Choroid plexus epithelial cell (primary cell): ENCODE measurements around the gene ABAT.

Experiments used
- DNase-seq: peaks from one replicate; pipeline ENCODE4 v3.0.0-alpha.2; 2010; ENCODE audit warnings: low read depth
- H3K4me3 ChIP-seq: 2 replicates; pipeline ENCODE4 v1.5.1; 2011; ENCODE audit warnings: low read depth, mild to moderate bottlenecking, control low read depth, low read length, moderate library complexity
- TF ChIP-seq, protein P1 (sequence below): conservative IDR thresholded peaks from 2 replicates; pipeline ENCODE4 v1.5.1; 2011; ENCODE audit warnings: low read depth, mild to moderate bottlenecking, control low read depth, inconsistent platforms, low read length, moderate library complexity

ABAT gene

DNA sequence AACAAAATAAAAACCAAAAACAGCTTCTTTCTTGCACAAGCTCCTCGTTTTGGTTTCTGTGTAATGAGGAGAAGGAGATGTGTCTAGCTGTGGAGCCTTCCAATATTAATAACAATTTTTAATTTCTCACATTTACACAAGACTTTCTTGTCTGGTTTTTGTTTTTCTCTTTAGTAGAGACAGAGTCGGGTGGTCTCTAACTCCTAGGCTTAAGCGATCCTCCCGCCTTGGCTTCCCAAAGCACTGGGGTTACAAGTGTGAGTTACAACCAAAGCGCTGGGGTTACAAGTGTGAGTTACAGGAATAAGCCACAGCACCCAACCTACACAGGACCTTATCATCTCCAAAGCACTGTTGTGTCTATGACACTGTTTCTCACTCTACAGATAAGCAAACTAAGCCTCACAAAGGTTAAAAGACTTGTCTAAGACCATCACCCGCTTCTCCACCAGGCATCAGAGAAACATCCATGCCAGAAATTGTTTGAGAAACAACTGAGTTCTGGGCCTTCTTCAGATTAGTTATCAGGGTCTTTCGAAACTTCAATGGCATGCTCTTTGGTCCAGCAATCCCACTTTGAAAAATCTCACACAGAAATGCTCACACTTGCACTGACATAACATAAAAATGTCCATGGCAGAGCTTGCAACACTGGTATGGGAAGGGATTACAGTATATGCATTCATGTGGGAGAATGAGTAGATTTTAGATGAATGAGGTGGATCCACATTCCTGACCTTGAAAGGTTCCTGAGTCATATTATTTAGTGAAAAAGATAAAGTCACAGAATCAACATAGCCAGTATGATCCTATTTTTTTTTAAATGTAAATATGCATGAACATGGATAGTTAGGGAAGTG, 3.9 kb downstream of the ABAT start:
- TF ChIP-seq, protein P1, sequence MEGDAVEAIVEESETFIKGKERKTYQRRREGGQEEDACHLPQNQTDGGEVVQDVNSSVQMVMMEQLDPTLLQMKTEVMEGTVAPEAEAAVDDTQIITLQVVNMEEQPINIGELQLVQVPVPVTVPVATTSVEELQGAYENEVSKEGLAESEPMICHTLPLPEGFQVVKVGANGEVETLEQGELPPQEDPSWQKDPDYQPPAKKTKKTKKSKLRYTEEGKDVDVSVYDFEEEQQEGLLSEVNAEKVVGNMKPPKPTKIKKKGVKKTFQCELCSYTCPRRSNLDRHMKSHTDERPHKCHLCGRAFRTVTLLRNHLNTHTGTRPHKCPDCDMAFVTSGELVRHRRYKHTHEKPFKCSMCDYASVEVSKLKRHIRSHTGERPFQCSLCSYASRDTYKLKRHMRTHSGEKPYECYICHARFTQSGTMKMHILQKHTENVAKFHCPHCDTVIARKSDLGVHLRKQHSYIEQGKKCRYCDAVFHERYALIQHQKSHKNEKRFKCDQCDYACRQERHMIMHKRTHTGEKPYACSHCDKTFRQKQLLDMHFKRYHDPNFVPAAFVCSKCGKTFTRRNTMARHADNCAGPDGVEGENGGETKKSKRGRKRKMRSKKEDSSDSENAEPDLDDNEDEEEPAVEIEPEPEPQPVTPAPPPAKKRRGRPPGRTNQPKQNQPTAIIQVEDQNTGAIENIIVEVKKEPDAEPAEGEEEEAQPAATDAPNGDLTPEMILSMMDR: no peak
- peak; percentile 68 for DNase-seq
- H3K4me3 ChIP-seq: no peak overlapping the region

DNA sequence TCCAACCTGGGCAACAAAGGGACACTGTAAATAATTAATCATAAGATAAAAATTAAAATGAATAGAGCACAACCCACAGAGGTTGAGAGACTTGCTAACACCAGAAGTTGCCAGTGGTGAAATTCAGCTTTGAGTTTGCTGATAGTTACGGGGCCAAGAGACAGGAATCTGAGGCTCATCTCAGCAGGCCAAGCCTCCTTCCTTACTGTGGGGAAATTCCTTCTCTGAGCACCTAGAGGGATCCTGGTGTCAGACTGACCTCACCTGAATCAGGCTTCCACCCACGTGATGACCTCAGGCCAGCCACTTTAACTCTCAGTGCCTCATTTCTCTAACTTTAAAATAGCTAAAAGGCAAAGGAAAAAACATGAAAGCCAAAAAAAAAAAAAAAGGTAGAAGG, 4.7 kb downstream of the ABAT start:
- H3K4me3 ChIP-seq: no peak overlapping the region
- TF ChIP-seq, protein P1: no peak
- no peak for DNase-seq

DNA sequence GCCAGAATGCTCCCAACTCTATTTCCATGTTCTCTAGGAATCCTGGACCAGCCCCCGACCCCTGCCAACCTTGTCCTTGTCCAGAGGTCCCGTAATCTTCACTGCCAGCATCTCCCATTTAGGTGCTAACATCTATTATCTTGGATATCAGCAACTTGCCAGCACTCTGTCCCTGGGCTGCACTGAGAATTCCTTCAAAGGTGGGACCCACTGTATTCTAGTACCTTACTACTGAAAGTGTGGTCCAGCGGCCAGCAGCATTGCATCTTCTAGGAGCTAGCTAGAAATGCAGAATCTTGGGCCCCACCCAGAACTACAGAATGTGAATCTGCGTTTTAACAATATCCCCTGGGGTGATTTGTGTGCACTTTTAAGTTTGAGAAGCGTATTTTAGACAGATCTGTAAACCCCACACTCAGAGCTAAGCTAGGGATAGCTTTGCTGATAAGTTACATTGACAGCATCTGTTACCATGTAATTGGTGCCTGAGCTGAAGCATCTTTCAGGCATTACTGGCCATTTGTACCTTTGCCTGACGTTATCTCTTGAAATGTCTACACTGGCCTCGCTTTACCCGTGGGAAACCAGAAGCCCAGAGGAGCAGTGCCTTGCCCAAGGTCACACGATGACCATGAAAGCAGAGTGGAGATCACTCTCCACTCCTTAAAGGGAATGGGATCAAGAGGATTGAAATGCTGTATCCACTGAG, 8.3 kb downstream of the ABAT start:
- no peak overlapping the region for H3K4me3 ChIP-seq
- TF ChIP-seq, protein P1: no peak
- DNase-seq: no peak

DNA sequence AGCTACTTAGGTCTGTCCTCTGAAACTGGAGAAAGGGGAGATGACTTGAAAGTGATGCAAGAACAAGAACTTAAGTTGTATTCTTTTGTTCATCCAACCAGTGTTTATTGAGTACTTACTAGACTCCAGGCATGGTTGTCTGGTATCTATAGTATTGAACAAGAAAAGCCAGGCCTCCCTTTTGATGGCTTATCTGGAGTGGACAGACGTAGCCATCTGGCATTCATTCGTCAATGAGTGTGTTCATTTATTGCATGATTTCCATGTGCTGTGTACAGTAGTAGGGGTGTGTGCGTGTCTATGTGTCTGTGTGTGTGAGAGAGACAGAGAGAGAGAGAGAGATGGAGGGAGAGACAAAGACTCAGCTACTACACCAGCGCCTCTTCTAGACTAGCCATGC, 9.2 kb downstream of the ABAT start:
- TF ChIP-seq, protein P1: no peak
- no peak for DNase-seq
- H3K4me3 ChIP-seq: no peak overlapping the region

DNA sequence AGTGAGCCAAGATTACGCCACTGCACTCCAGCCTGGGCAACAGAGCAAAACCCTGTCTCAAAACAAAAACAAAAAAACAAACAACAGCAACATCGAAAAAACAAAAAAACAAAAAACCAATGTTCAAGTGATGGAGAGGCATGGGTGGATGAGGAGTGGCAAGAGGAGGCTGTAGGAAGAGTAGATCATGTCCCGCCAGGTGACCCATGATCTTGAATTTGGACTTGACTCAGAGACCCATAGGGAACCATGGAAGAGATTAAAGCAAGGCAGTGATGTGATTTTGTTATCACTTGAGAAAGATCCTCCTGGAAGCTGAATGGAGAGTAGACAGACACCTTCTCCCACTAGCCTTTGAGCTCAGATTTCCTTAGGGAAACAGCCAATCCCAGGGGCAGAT, 11.2 kb downstream of the ABAT start:
- TF ChIP-seq, protein P1: no peak
- no peak for DNase-seq
- no peak overlapping the region for H3K4me3 ChIP-seq

DNA sequence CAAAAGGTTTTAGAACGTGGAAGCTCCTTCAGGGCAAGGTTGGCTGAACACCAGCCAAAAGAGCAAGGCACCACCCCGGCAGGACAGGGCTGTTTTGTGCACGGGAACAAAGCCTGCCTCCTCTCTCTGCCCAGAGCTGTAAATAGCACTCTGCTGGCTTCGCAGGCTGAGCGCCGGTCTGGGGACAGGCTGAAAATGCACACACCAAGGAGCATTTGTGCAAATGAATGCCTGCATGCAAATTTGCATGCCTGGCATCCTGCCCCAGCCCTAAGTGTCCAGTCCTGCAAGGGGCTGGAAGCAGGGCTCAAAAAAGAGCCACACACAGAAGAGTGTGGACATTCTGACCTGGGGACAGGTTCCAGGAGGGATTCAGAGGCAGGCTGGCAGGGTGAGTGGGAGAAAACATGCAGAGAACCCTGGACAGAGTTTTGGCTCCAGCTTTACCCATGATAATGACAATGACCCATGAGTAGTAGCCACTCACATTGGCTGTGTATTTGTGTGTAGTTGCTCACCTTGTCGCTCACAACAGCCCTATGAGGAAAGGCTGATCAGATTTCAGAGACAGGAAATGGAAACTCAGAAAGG, 11.7 kb downstream of the ABAT start:
- H3K4me3 ChIP-seq: no peak overlapping the region
- no peak for DNase-seq
- TF ChIP-seq, protein P1: no peak
